MCF 10A (cell line): Measurements from ENCODE around the gene HOXD10. TPM values are rescaled to one million over a fixed set of nuclear protein-coding genes. Genes with fewer than 3 reads are reported as not detected.

Source experiments
- BruUV-seq: library from RNA; stranded (reverse); fragments of 400-500 nt; replicated peaks from 2 replicates; lab custom pipeline; 2021; lab: Mats Ljungman, UMichigan
- CTCF ChIA-PET: fragments of 300-600 bp; sonication (Branson Sonifier 250); formaldehyde crosslinking; extraction: SDS; loops from one replicate; lab custom pipeline; 2021; ENCODE audit warnings: antibody characterized with exemption, inconsistent platforms; lab: Yijun Ruan, JAX
- POLR2A ChIA-PET: fragments of 300-600, 350-650 bp; sonication (Branson Sonifier 250); formaldehyde crosslinking; extraction: SDS; loops from one replicate; lab custom pipeline; 2020; ENCODE audit warnings: antibody characterized with exemption, inconsistent platforms; lab: Yijun Ruan, JAX
- DNase-seq: peaks from one replicate; pipeline ENCODE4 v3.0.0-alpha.2; 2018; ENCODE audit not compliant: unreplicated experiment
- H3K27ac Mint-ChIP-seq: one replicate; pipeline ENCODE4 v1.8.0; 2022; ENCODE audit warnings: mild to moderate bottlenecking, low read depth, mixed read lengths; ENCODE audit not compliant: unreplicated experiment
- H3K27me3 Mint-ChIP-seq: one replicate; pipeline ENCODE4 v1.8.0; 2022; ENCODE audit warnings: mixed read lengths; ENCODE audit not compliant: insufficient read depth, unreplicated experiment
- H3K36me3 Mint-ChIP-seq: one replicate; pipeline ENCODE4 v1.8.0; 2022; ENCODE audit warnings: mild to moderate bottlenecking, moderate library complexity, mixed read lengths; ENCODE audit not compliant: insufficient read depth, unreplicated experiment
- H3K4me1 Mint-ChIP-seq: one replicate; pipeline ENCODE4 v1.8.0; 2022; ENCODE audit warnings: mixed read lengths; ENCODE audit not compliant: insufficient read depth, unreplicated experiment
- H3K4me3 Mint-ChIP-seq: one replicate; pipeline ENCODE4 v1.8.0; 2022; ENCODE audit warnings: mild to moderate bottlenecking, moderate library complexity, mixed read lengths; ENCODE audit not compliant: unreplicated experiment
- H3K9me3 Mint-ChIP-seq: one replicate; pipeline ENCODE4 v1.8.0; 2022; ENCODE audit warnings: mixed read lengths; ENCODE audit not compliant: unreplicated experiment
- intact Hi-C: fragments of 100-400 bp; cut with micrococcal nuclease; formaldehyde crosslinking; loops from 2 replicates; pipeline ENCODE4 v1.14.1; 2022
- total RNA-seq: library from RNA; stranded (reverse); gene quantifications from 2 replicates; pipeline ENCODE4 v1.2.3, GENCODE V29; 2022
- TF ChIP-seq, protein P1 (sequence below): fragments of 200-600 bp; IDR thresholded peaks from one replicate; pipeline ENCODE4 v1.8.0; 2022; ENCODE audit warnings: antibody characterized with exemption, mild to moderate bottlenecking; ENCODE audit not compliant: unreplicated experiment

HOXD10 gene
- total RNA-seq, 1 experiment from 2014 or later: not detected

DNA sequence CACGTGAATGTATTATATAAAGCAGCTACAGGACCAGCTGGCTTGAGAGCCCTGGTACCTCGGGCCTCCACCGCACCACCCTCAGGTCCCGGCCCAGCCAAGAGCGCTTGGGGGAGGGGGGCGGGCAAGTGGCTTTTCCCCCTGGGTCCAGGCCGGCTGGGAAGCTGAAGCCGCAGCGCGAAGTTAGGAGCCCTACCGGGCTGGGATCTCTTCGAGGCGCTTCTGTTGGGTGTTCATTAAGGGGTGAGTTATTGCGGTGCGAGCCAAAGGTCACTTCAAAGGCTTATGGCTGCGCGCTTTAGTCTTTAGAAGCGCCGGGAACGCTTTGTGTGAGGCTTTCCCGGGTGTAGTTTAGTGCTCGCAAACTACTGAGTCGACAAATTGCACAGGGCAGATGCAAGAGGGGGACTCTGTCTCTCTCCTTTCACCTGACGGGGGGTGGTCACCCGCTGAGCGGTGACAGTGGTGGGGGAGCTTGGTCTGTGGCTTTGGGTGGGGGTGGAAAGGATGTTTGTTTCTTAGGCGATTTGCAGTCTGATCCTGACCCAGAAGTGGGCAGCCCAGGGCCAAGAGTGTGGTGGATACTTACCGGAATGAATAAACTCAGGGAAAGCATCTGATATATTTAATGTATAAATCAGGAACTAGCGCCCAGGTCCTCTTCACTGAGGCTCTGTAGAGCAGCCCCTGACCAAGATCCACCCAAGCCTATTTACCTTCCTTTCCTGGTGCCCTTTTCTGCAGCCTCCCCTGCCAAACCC, 46.5 kb downstream of the HOXD10 start:
- H3K27me3 Mint-ChIP-seq: no peaks in the 10 kb centered on the region
- no peaks in the 10 kb centered on the region for H3K36me3 Mint-ChIP-seq
- CTCF ChIA-PET: interaction anchor here (0.6 to 2.6 kb wide), 4 partner anchors 20 to 391 kb away, joined by 3 to 10 read pairs (median 6); no protein-coding TSS in a partner anchor
- no peak for DNase-seq
- H3K9me3 Mint-ChIP-seq: peaks cover 8% of the 10 kb centered on the region
- no peaks in the 10 kb centered on the region for H3K4me1 Mint-ChIP-seq
- no TSS peak for BruUV-seq
- POLR2A ChIA-PET: no interaction called here
- TF ChIP-seq, protein P1, sequence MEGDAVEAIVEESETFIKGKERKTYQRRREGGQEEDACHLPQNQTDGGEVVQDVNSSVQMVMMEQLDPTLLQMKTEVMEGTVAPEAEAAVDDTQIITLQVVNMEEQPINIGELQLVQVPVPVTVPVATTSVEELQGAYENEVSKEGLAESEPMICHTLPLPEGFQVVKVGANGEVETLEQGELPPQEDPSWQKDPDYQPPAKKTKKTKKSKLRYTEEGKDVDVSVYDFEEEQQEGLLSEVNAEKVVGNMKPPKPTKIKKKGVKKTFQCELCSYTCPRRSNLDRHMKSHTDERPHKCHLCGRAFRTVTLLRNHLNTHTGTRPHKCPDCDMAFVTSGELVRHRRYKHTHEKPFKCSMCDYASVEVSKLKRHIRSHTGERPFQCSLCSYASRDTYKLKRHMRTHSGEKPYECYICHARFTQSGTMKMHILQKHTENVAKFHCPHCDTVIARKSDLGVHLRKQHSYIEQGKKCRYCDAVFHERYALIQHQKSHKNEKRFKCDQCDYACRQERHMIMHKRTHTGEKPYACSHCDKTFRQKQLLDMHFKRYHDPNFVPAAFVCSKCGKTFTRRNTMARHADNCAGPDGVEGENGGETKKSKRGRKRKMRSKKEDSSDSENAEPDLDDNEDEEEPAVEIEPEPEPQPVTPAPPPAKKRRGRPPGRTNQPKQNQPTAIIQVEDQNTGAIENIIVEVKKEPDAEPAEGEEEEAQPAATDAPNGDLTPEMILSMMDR: no peak
- intact Hi-C loops: no loop called here
- H3K4me3 Mint-ChIP-seq: no peak overlapping the region
- no peak overlapping the region for H3K27ac Mint-ChIP-seq

DNA sequence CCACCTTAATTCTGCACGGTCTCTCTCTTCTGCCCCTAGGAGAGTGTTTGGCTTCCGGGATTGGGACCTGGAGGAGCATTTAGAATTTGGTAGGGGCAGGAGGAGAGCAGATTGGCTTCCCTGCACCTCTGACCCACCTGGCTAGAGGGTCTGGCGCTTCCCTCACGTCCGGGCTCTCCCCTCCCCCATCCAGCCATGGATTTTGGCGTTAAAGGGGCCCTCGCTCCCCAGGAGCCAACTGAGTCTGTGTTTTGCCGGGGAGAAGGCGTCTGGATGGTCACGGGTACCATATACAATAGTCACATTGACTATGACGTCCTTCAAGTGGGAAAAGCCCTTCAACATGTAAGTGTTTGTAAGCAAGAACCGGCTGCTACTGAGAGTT, 47.1 kb downstream of the HOXD10 start:
- H3K9me3 Mint-ChIP-seq: peaks cover 8% of the 10 kb centered on the region
- ChIA-PET CTCF (interaction anchor here (0.9 to 2.6 kb wide), 2 partner anchors 23 to 391 kb away, joined by 5 to 10 read pairs; no protein-coding TSS in a partner anchor), POLR2A (no interaction called here)
- BruUV-seq: no TSS peak
- no peaks in the 10 kb centered on the region for H3K4me1 Mint-ChIP-seq
- DNase-seq: no peak
- H3K27me3 Mint-ChIP-seq: no peaks in the 10 kb centered on the region
- no peak overlapping the region for H3K27ac Mint-ChIP-seq
- intact Hi-C loops: no loop called here
- no peaks in the 10 kb centered on the region for H3K36me3 Mint-ChIP-seq
- H3K4me3 Mint-ChIP-seq: no peak overlapping the region
- TF ChIP-seq, protein P1: no peak

DNA sequence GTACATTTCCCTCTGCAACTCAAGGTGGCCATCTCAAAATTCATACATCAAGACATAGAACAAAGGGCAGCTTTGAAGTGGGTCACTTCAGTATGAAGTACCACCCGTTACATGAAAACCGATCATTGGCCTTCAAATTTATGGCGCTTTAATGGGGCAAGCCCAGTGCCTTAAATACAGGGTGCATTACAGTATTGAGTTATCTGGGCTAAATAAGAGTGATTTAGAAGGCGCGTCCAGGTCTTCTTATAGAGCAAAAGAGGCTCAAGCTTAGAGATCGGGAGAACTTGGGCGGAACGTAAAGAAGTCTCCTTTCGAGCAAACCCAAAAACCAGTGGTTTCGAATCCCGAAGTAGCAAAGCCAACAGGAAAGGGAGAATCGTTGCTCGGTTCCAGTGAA, 47.6 kb downstream of the HOXD10 start:
- Mint-ChIP-seq H3K27me3 (no peaks in the 10 kb centered on the region), H3K36me3 (no peaks in the 10 kb centered on the region), H3K4me3 (no peak overlapping the region), H3K4me1 (no peaks in the 10 kb centered on the region), H3K27ac (no peak overlapping the region), H3K9me3 (peaks cover 8% of the 10 kb centered on the region)
- DNase-seq: no peak
- no TSS peak for BruUV-seq
- intact Hi-C loops: no loop called here
- TF ChIP-seq, protein P1: no peak
- CTCF ChIA-PET: interaction anchor here (0.9 kb wide), 1 partner anchor 23 kb away, joined by 5 read pairs; no protein-coding TSS in a partner anchor
- POLR2A ChIA-PET: no interaction called here

DNA sequence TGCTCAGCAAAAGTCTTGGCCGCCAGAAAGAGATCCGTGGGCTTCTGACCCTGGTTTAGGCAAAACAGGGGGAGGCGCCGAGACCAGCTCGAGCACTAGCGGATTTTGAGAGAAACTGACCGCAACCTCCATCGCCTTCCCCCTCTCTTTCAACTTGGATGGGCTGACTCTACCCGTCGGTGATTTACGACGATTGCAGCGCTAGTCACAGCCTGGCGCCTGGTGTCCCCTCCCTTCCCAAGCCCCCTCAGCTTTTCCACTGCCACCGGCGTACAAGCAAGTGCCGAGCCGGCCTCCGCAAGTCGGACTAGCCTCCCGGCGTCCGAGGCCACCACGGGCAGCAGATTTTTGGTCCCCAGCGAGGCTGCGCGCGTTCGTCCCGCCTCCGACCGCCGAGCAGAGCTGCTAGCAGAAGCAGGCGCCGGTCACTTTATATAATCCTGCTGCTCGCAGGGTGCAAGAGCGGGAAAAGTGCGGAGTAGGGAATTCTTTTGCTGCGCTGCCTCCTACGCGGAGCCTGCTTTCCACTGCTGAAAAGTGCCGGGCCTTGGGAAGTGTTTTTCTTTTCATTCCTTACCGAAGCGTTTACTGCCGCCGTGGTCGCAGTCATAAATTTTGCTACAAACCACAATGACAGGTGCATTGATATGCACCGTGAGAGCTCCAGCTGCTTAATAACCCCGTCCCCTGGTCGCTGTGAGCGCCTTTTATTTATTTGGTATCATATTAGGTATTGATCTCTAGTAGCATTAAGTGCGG, 48.2 kb downstream of the HOXD10 start:
- Mint-ChIP-seq H3K36me3 (no peaks in the 10 kb centered on the region), H3K4me1 (no peaks in the 10 kb centered on the region), H3K27ac (no peak overlapping the region), H3K27me3 (no peaks in the 10 kb centered on the region), H3K9me3 (peaks cover 8% of the 10 kb centered on the region), H3K4me3 (no peak overlapping the region)
- TF ChIP-seq, protein P1: no peak
- no TSS peak for BruUV-seq
- ChIA-PET CTCF (interaction anchor here (0.6 to 0.9 kb wide), 2 partner anchors 24 to 27 kb away, joined by 3 to 5 read pairs; no protein-coding TSS in a partner anchor), POLR2A (interaction anchor here (0.7 kb wide), 1 partner anchor 296 kb away, joined by 5 read pairs; no protein-coding TSS in a partner anchor)
- no peak for DNase-seq
- intact Hi-C loops: no loop called here
